HG02571 (cell line): Measurements from ENCODE around the gene TEAD1.
"Not testable (repeated sequence)": the region's sequence is repeated elsewhere in the genome, so short reads cannot be mapped to it uniquely, and the experiment has no call there.

Source experiments
- ATAC-seq: cut with Tn5 transposase; IDR thresholded peaks from one replicate; pipeline ENCODE4 v1.9.1; 2021; ENCODE audit warnings: mild to moderate bottlenecking, moderate library complexity; ENCODE audit not compliant: unreplicated experiment

The TEAD1 gene

DNA sequence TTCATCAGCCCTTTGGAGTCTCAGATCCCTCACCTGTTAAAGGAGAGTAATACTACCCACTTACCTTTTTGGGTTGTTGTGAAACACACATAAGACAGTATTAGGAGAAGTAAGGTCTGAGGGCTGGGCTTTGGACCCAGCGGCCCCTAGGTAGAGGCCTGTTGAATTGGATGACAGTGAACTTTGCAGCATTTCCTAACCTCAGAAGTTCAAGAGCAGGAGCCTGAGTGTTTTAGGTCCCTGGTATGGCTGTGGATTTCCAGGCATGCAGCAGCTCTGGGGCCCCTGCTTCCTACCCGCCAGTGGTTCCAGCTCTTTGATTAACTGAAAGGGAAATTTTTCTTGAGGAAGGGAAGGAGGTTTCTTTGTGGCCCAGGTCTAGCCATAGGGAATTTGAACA lies 58.9 kb downstream of the TEAD1 start:
- no peak for ATAC-seq

DNA sequence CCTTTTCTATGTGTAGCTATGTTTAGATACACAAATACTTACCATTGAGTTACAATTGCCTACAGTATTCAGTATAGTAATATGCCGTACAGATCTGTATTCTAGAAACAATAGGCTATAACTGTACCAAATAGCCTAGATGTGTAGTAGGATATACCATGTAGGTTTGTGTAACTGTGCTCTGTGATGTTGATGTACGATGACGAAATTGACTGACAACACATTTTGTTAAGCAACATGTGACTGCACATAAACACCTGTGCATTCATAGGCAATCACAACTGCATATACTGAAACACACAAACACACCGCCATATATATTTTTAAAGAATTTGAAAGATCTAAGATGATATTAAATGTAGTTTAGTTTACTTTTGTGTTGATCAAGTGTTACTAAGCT lies 60.4 kb downstream of the TEAD1 start:
- ATAC-seq = no peak

DNA sequence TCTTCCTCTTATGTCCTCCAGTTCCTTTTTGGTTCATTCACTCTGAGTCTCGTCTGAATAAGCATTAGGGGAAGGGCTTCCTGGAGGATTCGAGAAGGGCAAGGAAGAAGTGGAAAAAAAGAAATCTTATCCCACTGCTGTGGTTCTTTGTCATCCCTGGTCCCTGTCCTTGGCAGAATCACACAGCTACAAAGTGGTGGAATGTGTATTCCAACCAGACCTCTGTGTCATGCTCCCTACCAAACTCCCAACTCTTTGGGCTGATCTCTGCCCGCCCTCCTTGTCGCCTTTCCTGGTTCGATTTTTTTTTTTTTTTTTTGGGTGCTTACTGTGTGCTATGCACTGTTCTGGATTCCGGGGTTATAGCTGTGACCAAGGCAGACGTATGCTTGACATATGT lies 61.0 kb downstream of the TEAD1 start:
- no peak for ATAC-seq

DNA sequence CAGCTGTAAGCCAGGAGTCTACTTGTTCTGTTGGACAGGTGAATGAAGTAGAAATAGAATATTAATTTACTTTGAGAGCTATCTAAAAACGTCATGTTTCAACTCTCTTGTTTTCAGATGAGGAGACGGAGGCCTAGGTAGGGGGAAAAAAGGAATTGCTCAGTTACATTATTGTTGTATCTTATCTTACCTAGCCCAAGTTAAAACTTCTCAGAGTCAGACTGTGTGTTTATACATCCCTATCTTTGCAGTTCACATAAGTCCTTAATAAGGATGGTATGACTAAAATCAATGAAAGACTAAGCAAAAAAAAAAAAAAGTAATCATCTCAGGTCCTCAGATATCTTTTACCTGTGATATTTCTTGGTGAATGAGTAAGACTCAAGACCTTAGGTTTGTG lies 62.8 kb downstream of the TEAD1 start:
- no peak for ATAC-seq

DNA sequence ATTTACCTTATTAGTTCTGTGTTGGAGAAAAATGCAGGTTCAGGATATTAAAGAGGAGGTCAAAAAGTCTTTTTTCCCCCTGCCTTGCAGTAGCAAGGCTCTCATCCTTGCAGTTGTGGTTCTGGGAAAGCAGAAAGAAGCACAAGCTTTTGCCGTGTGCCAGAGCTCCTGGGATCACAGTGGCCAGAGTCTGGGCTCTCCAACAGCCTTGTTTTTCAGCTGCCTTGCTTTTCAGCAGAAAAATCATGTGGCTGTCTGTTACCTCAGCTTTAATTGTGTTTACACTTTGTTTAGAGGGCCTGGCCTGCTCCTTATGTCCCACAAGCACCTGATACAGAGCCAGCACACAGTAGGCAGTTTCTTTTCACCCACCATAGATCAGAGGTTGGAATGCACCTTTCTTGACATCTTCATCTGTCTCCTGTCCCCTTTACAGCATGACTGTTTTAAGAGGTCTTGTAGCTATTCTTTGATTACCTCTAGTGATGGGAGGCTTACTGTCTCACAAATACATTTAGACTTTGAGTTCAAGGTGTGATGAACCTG lies 67.5 kb downstream of the TEAD1 start:
- no peak for ATAC-seq

DNA sequence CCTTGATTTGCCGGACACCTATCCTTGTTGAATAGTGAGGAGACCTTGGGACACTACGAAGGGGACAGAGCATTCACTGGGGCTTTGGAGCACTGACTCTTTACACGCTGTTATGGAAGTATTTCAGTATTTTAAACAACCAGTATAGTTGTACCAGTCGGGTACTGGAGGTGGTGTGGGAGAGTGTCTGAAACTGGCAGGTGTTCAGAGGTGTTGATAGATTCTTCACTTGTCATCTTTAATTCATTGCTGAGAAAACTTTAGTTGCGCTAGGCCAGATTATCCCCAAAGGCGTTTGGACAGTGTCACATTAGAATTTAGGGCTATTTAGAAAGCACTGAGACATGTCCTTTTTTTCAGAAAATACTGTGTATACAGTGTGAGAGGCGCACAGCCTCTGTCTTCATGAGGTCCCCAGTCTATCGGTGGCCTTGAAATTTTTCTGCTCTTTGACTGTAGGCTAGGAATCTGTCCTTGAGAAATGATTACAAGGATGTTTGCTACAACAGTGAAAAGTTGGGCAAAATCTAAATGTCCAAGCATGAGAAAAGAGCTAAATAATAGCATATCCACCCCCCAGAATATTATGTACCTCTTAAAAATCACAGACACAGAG lies 69.7 kb downstream of the TEAD1 start:
- no peak for ATAC-seq

DNA sequence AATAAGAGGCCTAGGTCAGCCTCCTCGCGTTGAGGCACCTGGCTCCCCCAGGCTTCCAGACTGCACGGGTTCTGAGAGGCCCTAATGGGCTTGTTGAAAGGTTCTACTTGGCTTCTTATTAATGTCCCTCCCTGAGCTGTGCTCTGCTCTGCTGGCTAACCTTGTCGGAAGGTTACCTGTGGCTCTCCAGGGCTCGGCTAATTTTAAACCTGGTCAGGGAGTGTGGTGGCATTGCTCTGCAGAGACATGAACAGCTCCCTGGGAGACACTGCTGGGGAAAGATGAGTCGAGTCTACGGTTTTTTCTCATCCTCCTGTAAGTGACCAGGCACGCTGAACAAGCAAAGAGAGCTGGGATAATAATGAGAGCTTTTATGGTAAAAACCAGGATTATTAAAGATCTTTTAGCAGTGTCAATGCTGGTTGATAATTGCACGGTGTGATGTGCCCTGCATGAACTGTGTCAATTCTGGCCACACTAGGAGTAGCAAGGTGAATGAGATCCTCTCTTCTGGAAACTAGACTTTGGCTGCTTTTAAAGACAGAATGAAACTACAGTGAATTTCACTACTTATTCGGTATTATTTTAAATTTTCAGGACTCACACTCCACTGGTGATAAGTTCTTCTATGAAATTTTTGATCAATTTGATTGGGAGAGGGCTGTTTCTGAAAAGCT lies 70.7 kb downstream of the TEAD1 start:
- no peak for ATAC-seq

DNA sequence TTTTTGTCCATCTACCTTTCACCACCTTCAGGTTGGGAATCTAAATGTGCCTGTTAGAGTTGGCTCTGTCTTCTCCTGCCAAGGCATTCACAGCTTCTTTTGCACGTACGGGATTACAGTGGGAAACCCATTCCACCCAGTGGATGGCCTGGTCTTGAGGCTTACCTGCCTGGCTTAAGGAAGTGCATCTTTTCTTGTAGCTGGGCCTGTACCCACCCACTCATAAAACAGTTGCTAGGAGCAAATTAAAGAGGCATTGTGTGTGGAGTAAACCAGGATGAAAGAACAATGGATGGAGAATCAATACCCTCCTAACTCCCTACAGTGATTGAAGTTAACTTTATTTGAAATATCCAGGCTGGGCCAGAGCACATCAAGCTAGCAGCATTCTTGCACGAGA lies 71.6 kb downstream of the TEAD1 start:
- no peak for ATAC-seq

DNA sequence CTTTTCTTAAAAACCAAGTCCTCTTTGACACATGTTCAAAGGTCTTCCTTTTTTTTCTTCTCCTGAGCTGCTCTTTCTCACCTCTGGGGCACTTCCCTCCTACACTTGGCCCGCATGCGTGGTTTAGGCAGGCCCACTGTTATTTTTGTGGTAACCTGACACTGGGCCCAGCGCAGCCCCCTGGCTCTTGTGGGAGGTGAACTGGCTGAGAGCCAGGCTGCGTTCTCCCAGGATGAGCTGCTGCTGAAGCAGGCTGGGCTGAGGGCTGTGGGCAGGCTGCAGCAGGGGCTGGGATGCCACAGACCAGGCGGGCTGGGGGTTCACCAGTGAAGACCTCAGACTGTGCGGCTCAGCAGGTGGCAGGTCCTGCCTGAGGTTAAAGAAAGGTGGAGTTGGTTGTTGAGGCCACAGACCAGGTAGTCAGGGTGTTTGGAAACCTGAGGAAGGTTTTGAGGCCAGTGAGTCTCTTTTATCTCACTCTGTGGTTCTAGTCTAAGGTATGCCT lies 72.4 kb downstream of the TEAD1 start:
- ATAC-seq = no peak

DNA sequence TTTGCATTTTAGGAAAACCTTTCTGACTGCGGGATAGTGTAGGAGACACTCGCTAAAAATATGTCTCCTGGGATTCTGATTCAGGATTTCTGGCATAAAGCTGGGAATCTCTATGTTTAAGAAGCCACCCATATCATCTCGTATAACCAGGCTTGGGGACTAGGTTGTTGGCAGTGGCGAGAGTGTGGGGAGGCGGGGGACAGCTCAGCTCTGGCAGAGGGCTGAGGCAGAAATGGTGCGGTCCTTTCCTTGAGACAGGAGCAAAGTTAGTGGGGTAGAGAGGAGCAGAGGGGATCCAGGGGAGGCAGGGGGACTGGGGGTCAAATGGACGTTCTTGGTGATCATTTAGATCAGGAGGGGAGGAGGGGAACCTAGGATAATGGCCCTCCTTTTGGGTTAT lies 74.3 kb downstream of the TEAD1 start:
- ATAC-seq = no peak

DNA sequence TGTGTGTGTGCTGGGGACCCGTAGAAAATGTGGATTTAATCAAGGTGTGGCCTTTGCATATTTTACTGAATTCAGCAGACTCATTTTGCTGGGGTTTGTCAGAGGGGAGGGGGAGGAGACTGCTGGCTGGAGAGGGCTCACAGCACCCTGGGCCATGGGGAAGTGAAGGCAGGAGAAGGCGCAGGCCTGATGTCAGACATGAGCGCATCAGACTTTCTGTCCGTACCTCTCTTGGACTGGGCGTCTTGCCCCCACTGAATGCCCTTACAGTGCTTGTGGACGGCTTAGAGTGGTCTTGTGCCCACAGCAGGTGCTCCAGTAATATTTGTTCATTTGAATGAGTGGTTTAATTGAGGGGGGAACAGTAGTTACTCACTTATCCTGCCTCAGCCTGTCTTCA lies 75.2 kb downstream of the TEAD1 start:
- no peak for ATAC-seq

DNA sequence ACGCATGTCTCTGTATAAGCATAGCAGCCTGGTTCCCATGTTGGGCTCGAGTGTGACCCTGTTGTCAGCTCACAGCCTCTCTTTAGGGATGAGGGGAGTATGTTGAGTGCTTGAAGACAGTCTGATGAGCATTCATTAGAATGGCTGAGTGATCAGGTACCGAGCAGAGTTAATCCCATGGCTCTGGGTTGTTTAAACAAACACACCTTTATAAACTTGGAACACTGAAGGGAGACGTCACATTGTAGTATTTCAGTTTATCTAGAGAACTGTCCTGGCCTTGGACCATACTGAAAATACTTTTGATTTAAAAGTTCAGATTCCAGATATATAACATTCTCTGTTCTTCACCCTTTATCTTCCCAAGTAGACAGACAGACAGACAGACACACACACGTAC lies 76.0 kb downstream of the TEAD1 start:
- ATAC-seq = no peak

DNA sequence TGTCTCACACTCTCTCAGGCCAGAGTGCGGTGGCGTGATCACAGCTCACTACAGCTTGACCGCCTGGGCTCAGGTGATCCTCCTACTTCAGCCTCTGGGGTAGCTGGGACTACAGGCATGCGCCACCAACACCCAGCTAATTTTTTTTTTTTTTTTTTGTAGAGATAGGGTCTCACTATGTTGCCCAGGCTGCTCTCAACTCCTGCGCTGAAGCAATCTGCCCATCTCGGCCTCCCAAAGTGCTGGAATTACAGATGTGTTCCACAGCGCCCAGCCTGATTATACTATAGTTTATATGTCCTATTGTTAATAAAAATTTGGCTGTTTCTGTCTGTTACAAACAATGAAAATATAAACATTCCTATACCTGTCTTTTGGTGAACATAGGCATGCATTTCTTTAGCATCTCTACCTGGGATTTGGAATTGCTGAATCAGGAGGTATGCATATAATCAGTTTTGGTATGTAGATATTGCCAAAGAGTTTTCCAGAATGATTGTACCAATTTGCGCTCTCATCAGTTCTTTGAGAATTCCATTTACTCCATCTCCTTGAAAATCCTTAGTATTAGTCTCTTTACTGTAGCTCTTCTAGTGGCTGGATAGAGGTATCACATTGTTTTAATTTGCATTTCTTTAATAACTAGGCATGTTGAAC lies 78.8 kb downstream of the TEAD1 start:
- ATAC-seq = no peak

DNA sequence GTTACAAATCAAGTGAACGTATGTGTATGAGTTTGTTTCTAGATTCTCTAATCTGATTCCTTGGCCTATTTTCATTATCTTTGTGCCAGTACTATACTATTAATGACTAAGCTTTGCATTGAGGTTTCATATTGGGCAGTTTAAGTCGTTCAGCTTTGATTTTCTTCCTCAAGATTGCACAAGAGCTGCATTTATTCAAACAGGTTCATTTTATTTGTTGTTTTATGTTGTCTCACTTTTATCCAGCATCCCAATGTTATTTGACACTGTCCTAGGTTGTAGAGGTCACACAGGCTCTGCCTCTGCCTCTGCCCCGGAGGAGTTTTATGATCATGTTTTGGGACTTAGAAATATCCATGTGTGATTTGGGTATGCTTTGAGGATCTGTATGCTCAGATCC lies 79.8 kb downstream of the TEAD1 start:
- ATAC-seq = no peak

DNA sequence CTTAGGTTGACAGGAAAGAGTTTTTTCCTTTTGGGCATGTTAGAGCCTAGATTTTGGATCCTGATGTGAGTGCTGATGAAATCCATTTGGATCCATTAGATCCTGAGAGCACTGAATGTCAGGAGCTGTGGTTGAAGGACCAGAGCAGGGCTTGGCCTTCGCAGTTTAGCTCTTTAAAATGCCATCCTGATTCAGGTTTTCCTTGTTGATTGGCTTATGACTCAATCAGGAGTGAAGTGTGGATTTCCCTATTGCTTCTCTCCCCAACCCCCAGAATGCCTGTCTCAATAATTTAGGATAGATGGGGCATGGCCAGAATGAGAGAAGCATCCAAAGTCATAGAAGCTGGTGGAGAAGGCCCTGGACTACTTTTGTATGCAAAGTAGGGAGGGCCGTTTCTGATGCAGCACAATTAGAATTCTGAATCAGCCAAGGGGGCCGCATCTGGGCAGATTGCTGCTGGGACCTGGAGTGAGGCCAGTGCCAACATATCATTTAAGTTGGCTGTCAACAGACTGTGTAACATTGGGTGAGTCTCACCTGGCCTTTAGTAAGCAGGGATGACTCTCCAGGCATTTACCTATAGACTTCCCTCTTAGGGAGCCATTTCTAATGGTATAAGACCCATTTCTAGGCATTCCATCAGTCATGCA lies 80.5 kb downstream of the TEAD1 start:
- no peak for ATAC-seq

DNA sequence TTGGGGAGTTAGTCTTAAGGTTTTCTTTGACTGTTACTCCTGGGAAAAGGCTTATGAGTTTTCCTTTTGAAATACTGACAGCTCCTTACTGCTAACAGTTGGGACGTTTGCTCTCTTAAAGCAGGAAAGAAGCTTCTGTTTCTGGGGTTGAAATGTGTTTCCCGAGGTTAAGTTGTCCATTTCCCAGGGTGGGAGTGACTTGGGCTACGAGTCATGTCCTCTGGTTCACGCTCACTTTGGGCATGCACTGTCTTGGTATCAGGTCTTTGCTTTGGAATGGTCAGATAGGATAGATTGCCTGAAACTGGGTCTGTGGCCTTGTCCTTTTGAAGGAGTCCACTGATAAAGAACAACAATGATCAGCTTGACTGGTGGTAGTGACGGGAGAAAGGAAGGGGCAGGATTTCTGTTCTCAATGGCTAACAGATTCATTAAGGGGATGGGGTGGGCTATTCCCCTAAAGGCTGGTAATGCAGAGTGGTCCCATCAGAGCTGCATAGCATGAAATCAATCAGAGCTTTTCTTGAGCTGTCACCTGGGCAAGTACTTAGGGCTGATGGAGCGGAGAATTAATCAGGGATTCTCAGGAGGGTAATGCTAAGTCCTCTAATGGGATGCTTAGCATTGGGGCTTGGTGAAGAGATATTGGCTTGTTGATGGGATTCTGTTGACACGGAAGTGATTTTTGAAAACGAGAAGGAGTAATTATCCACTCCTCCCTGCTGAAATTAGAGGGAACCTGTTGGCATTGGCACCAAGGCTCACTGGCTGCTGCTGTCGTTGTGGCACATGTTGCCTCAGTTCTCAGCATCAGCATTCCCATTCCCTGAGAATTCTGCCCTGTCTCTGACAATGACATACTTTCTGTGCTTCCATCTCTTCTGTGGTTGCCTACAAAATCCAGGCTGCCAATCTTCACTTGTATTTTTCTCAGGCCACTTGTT lies 81.6 kb downstream of the TEAD1 start:
- no peak for ATAC-seq

DNA sequence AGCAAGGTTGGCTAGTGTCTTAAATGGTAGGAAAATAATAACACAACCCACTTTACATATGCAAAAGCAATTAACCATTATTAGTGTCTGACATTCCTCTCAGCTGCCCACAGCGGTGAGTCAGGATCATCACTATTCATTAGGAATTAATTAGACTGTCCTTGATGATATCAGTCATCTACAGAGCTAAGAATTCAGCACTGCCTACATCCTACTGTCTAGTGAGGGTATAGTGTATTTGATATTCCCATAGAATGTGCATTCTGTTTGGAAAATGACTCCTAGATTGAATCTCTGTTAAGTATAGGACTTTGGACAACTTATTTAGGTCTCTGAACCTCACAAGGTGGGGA lies 82.2 kb downstream of the TEAD1 start:
- no peak for ATAC-seq

DNA sequence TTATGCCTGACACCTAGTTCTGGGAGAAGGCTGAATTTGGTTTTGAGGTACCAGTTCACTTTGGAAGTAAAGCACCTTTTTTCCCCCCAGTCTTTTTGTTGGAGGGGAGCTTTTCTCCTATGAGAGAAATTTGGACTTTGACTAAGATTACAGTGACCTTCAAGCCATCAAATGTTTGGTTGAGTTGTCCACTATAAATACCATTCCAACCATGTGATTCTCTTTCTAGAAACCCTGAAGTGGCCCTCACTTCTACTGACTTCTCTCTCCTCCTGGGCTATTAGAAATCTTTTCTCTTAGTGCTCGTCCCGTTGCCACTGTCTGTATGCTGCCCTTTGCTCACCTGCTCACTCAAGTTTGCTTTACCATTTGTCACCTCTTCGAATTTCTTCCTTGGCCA lies 82.6 kb downstream of the TEAD1 start:
- no peak for ATAC-seq

DNA sequence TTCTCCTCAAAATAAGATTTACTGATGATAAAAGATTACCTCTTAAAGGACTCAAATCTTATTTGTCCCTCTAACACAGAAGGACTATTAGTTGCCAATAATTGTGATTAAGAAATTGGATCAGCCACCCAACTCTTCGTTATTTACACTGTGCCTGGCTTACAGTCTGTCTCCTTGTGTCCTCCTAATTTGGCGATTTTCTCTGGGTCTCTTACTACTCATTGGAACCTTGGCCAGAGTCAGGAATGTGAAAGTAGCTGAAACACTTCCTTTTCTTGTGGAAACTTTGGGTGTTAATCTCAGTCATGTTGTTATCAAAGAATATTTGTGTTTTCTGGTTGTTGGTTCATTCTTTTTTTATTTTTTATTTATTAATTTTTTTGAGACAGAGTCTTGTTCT lies 83.2 kb downstream of the TEAD1 start:
- ATAC-seq = no peak

DNA sequence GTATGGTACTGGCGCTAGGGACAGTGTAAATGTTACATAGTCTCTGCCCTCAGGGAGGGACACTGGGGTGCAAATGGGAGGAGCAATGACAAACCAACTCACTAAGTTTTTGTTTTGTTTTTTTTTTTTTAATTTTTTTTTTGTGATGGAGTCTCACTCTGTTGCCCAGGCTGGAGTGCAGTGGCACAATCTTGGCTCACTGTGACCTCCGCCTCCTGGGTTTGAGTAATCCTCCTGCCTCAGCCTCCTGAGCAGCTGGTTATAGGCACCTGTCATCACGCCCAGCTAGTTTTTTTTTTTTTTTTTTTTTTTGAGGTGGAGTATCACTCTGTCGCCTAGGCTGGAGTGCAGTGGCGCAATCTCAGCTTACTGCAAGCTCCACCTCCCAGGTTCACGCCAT lies 83.9 kb downstream of the TEAD1 start:
- not testable (repeated sequence) for ATAC-seq

DNA sequence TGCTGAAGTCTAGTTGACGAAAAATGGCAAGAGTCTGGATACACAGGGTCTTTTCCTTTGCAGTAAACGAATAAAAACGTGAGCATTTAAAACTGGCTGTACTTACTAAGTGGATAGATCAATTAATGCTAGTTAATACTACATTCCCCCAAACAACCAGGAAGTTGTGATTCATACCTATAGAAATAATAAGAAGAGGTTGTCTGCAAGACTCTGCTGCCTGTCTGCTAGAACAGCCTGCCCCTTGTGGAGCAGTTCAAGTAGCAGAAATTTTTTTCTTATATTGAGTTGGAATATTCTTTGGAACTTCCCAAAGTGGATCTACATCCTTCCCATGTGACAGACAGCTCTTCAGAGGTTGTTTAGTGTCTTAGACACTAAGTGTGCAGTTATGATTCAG lies 86.8 kb downstream of the TEAD1 start:
- ATAC-seq = no peak
